Epidermal melanocyte (primary cell): Measurements from ENCODE around the gene PLXNA4.

Source experiments
- DNase-seq: peaks from one replicate; pipeline ENCODE4 v3.0.0; 2011; ENCODE audit warnings: low spot score; ENCODE audit not compliant: insufficient read length

The PLXNA4 gene

DNA sequence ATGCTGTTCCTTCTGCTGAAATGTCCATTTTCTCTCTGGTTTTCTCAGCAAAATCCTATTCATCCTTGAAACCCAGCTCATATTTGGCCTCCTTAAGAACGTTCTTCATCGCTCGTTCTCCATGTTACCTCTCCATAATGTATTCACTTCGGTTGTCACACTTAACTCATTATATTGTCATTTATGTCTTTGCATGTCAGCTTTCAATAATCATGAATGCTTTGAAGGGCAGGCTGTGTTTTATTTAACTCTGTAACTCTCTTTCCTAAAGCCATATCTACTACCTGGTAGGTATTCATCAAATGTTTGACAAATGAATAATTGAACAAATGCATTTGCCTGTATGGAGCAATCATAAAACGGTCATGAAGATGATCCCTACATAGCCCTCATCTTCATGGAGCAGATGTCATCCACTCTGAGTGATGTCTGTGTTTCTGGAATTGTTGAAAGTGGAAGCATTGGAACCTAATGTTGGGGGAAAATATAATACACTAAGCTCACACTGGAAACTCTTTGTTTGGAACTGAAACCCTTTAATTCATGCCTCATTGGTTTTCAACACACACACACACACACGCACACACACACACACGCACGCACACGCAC is 303.4 kb downstream of the PLXNA4 start:
- no peak for DNase-seq

DNA sequence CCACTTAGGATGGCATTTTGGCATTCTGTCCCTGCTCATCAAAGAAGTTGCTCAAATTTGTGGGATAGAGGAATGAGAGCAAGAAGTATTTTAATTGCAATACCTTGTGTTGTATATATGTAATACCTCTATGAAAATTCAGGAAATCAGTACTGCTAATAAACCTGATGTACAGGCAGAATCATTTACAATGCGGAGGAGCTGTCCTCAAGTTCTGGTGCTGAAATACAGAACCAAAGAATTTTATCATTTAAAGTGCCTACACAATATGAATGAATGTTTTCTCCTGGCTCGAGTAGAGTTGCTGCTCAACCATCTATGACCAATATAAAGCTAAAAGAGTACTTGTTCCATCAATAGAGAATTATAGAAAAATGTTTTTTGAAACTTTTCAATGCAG is 305.8 kb downstream of the PLXNA4 start:
- DNase-seq, result no peak

DNA sequence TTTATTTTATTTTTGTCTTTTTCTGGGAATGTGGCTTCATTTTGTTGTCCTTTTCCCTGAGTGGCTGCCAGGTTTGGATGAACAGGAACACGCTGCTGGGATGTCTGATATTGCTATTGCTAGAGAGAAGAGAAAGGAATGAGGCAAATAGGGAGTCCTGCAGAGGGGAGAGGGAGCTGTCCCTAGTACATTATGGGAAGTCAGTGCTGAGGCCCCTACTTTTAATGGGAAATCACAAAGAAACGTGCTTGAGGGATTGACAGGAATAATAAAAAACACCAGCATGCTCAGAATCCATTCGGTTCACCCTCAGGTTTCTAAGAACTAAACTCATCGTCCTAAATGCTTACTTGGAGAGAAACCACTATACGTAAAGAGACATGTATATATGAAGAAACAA is 306.6 kb downstream of the PLXNA4 start:
- DNase-seq, result no peak

DNA sequence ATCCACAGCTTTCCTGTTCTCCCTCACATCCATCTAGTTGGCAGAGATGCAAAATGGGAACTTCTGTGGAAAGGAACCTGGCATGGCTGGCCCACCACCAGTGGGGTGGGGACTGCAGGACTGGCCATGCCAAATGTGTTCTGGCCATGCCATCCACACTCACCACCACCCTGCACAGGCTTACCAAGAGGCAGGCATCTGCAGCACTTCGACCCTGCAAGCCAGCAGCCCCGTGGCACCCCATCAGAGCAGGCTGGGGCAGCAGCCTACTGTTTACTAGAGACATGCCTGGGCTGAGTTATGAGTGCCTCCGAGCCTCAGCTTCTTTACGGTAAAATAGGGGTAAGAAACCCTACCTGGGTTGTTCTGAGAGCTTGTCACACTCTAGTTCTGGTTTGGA is 313.1 kb downstream of the PLXNA4 start:
- no peak for DNase-seq

DNA sequence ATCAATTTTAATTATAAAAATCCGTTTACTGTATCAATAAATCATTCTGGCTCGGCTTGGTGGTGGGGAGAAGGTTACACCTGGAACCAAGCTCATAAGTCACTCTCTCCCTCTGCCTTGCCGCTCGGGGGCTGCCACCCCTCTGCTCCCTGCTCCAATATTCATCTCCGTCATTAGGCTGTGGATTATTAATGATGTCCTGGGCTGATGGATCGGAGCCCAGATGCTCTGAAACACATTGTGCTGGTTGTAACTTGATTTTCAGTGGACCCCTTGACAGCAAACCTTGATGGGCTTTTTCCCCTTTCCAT is 314.2 kb downstream of the PLXNA4 start:
- DNase-seq, result no peak

DNA sequence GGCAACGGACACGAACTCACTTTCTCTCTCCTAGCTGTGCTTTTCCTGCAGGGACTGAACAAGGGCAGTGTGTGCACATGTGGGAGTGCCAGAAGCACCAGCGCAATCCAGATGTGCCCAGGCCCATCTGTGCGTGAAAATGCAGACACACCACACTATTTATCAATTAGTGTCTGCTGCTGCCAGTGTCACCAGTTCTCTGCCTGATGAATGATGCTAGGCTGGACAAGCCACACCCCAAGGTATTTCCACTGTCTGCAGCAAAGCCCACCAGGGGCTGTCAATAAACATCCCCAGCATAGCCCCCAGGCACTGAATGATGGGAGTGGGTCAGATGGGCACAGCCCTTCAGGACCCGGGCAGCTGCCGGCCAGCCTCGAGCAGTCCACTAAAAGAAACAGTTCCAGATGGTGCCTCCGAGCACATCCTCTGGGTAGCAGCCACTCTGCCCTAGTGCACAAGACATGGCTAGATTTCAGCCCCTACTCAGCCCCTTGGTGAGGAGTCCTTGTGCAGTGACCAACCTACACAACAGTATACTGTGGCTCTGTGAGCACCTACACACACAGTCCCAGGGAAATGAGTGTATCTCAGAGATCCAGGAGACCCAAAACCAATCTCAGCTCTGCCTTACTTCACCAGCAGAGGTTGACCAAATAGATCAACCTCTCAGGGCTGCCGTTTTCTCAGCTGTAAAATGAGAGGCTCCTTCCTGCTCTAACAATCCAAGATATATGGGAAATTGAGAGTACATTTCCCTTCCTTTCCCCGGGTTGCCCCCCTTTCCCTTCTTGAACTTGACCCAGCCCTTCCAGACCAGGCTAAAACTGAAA is 314.7 kb downstream of the PLXNA4 start:
- no peak for DNase-seq

DNA sequence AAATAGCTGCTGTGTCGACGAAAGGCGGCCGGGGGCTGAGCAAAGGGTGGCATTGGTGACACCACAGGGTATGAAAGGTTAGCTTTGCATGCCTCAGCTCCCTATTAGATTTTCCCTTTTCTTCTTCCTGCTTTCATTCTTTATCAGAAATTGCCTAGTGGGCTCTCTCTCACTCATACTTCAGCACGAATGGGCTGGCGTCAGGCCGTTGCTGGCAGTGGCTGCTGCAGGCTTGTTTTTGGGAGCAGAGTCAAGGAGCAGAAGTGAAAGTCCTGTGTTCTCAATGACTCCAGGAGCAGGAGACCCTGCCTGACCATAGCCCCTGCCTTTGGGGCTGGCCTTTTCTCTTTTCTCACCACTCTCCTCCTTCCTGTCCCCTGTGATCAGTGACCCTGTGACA is 318.0 kb downstream of the PLXNA4 start:
- DNase-seq, result no peak

DNA sequence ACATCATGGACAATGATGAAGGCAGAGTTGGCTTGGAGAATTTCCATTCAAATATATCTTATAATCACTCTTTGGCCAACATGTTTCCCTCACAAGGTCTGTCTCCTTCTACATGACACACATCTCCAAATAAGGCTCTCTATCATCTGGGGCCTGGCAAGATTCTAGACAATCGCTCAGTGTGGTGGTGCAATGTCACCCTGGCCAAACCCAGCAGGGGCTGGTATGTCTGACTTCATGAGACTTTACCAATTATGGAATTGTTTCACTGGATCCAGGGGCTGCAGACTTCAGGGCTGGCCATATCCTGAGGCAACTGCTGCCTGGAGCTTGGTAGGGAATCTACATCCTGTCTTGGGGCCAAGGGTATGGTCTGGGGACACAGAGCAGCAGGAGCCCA is 319.0 kb downstream of the PLXNA4 start:
- DNase-seq, result no peak

DNA sequence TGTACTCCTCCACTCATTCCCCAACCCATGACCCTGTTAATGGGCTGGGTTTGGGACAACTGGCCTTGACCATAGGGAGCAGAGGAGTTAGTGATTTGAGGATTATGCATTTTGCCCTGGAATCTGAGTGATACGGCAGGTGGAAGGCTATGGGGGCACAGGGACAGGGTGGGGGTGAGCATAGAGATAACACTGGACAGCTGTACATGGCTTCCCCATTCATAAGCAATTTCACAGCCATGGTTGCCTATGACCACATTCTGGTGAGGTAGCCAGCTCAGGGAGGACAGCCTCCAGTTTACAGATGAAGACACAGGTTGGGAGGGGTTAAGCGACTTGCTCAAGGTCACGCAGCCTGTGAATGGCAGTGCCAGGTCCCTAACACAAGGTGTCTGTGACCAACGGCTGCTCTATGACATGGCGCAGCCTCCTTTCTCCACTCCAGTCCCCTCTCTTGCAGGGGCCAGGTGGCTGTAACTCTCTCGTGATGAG is 319.5 kb downstream of the PLXNA4 start:
- DNase-seq, result no peak

DNA sequence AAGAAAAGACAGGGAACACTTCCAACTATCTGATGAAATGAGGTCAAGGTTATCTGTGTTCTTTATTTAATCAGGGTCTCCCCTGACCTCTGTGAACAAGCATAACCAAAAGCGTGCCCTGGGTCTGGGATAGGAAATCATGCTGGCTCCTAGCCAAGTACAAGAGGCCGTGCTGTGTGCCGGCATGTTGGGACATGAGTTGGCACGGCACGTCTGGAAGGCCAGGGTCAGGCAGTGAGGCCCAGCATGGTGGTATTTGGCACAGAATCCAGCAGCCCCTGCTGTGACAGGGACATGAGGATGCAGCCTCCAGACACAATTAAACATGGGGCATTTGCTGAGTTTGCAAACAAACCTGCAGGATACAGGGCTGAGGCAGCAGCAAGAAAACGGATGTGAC is 320.4 kb downstream of the PLXNA4 start:
- no peak for DNase-seq

DNA sequence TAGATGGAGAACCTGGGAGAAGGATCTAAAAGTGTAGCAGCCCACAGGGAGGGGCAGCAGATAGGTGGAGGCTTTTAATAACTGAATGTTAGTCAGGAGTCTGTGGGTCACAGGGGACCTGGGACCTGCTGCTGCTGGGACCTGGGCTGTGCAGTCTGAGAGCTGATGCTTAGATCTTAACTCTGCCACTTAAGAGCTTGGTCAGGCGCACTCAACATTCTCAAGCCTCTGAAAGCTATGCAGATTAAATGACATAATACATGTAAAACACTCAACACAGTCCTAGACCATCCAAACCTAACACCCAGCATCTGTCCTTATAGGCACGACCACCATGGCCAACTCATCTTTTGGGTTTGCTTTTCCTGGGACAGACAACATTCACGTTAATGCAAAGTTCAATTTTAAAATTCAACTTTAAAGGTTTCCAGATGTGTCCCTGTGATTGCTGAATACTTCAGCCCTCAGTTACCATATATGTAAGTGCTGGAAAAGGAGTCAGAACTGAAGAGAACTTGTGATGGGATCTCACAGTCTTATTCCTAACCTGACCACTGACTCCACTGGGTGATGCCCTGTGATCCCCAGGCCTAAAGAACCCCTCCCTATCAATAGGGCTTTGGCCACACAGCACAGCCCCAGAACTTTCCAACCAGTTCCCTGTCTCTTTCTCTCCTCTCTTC is 321.0 kb downstream of the PLXNA4 start:
- no peak for DNase-seq

DNA sequence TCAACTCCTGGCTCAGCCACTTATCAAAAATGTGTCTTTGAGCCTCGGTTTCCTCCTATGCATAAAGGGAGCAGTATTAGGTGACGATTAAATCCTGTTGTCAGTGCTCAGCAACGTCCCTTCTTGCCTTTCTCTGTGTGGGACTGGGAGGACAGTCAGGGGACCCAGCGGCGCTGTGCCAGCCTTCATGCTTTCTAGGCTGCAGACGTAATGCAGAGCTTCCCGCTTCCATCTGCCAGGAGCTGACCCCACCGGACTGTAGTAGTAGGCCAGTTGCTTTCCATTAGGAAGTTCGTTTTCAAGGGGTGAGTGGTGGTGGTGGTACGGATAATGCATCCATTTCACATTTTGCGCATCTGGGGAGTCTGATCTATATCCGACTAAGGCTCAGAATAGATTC is 321.8 kb downstream of the PLXNA4 start:
- no peak for DNase-seq

DNA sequence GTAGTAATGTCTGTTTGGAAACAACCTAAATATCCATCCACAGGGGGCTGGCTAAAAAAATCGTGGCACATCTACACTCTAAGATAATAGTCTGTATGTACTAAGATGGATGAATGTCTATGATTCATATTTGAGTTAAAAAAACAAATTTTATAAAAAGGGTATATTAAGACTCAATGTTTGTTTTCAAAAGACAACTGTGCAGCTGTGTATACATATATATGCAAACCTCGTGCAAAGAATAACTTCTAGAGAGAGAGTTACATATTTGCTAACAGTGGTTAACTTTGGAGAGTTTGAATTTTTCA is 323.5 kb downstream of the PLXNA4 start:
- no peak for DNase-seq

DNA sequence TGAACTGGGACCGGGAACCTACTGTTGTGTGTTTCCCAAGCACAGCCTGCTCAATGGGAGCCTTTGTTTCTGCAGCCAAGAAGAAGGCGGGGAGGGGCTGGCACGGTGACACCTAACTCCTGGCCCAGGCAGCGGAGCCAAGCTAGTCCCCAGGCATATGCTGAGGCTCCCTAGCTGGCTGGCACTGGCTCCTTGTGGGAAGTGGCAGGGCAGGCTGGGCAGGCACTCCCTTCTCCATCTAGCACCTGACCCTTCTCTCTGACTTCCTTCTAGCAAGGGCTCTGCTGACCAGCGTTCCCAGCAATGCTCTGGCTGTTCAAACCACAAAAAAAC is 325.0 kb downstream of the PLXNA4 start:
- no peak for DNase-seq

DNA sequence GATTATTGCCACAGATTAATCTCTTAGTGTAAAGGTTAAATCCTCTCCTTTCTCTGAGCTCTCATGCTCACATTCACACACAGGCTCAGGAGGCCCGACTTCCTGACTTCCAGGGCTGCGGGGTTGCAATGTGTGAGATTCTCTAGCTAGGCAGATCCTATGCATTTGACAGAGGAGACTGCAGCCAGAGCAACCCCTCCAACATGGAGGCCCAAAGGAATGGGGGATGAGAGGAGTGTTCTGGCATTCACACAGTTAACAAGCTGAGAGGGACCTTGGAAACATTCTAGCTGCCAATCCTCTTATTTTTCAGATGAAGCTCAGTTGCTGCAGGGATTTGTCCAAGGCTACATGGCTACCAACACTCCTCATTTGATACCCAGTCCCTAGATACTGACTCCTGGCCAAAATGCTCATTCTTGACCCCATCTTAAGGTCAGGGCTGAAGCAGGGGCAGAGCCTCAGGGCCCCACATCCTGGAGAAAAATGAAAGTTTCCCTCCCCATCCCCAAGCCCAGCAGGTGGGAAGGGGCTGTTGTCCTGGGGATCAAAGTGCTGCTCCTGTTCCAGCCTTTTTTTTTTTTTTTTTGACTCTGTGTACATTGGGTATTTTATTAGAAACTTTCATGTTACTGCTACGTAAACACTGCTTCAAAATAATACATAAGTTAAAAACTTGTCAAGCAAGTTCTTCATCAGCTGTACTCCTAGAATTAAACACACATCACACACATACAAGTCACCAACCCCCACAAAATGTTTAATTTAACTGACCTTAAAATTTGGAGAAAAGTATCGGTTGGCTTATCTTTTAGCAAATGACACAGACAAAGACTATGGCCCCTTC is 325.6 kb downstream of the PLXNA4 start:
- DNase-seq, result no peak

DNA sequence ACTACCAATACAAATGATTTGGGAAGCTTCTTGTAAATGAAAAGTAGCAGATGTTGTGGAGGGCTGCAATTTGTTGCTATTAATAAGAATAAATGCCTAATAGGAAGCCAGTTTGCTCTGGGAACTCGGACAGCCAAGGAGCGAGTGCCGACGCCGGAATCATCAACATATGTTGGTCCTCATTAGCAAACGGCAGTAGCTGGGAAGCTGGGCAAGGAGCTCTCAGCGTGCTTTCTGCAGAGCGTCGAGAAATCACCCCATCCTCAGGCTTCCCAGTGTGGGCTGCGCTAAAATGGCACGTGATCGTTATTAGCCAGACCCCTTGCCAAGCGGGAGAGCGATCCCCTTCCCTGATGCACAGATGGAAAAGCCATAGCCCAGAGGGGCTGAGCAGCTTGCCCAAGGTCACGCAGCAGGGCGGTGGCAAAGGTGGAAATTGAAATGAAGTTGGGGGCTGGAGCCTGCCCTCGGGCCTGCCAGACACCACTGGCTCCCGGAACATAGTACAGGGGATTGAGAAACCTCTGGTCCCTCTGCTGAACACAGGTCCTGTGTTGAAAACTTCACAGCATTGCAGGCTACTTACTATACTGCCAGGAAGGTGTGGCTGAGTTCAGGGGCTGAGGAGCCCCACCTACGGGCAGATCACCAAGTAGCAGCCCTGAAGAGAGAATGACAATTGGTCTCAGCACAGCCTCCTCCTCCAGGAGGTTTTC is 326.9 kb downstream of the PLXNA4 start:
- DNase-seq, result no peak

DNA sequence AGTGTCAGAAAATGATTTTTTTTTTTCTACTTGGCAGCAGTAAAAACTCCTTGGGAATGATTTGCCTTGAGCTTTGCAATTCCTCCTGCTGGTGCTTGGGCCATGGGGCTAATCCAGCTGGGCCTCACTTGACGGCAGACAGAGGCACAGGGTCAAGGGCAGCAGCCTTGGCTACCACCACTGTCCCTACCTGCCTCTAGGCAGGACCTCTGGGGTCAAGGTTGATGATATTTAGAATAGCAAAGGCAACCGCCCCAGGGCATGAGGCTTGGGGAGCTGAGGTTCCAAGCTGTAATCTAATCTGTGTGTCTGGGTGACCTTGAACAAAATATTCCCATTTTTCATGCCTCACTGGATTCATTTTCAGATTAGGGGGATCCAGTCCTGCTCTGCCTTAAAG is 327.4 kb downstream of the PLXNA4 start:
- DNase-seq, result no peak

DNA sequence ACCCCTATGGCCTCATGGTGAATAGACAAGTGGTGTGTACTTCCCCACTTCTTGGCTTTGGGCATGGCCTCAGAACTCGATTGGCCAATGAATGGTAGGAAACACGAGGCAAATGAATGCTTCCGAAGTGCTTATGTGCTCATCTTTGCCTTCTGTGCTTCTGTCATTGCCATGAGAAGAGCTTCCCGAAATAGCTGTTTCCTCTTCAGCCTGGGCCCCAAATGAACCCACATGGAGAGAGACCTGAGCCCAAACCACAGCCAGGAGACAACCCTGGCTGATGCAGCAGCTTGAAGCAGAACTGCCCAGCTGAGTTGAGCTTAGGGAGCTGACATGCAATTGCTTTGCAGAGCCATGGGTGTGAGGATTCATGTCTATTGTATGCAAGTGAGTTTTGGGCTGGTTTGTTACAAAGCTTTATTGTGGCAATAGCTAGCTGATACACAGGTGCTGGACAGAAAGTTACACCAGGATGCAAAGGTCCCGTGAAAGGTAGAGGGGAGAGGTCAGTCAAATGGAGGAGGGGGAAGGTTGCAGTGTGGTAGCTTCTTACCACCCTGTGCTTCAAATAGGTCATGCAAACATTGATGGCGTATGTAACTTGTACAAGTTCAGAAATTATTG is 328.2 kb downstream of the PLXNA4 start:
- DNase-seq, result no peak

DNA sequence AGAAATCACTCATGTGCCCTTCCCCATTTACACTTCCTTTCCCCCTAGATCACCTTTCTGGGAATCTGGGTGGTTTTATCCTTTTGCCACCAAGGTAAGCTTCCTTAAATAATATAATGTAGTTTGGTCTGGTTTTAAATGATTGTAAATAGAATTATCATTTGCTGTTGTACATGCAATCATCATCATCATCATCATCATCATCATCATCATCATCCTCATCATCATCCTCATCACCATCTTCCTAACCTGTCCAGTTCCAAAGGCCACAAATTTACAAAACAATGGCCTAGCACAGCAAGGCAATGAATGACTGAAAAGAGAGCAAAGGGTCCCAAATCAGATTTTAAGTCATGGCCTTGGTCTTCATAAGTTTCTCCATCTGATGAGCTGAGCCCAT is 329.7 kb downstream of the PLXNA4 start:
- no peak for DNase-seq

DNA sequence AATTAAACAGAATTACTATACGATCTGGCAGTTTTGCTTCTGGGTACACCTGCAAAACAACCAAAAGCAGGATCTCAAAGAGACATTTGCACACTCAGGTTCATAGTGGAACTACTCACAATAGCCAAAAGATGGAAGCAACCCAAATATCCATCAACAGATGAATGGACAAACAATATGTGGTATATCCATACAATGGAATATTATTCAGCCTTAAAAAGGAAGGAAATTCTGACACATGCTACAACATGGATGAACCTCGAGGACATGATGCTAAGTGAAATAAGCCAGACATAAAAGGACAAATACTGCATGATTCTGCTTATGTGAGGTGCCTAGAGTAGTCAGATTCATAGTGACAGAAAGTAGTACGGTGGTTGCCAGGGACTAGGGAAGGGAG is 330.7 kb downstream of the PLXNA4 start:
- no peak for DNase-seq

DNA sequence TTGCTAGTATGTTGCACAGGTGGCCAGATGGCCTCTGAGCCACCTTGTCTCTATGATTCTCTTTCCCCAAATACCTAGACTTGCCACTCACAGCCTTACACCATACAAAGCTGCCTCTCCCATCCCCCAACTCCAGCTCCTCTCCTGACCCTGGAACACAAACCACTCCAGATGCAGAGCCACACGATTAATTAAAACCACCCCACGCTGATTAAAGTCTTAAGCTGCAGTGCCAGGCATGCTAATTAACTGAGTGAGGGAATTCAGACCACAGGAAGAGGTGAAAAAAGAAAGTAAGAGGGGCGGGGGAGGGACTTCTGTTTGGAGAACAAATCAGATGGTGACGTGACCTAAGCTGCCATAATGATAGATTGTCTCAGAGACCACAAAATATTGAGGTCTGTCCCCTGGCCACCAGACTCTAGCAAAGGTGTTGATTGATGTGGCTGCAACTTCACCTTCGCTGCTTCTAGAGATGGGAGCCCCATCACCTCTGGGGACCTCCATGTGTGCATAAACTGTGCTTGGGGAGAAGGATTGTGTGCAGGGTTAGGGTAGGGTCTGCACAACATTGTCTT is 331.3 kb downstream of the PLXNA4 start:
- no peak for DNase-seq
